Hematopoietic multipotent progenitor cell treated with erythropoietin and hydrocortisone succinate and interleukin-3 and kit ligand, for 4 days (in vitro differentiated cells): ENCODE data around the gene ABCC11.

Experiments used
- DNase-seq: peaks from one replicate; pipeline ENCODE4 v3.0.0-alpha.2; 2015

Gene ABCC11

GRCh38 chr16:48247311-48247710 lies at the start of gene ABCC11:
TSS of gene ABCC11 (minus strand) at chr16:48247539. CDS start at chr16:48231921, 15,618 bp downstream.
- no peak for DNase-seq

GRCh38 chr16:48295488-48296281 lies 48.3 kb upstream of the ABCC11 start:
- DNase-seq = no peak

- DNase-seq = no peak
Observed at GRCh38 chr16:48294724-48295123, 47.4 kb upstream of the ABCC11 start.

GRCh38 chr16:48292452-48292851 lies 45.1 kb upstream of the ABCC11 start:
- no peak for DNase-seq

GRCh38 chr16:48291754-48292153 lies 44.4 kb upstream of the ABCC11 start:
- no peak for DNase-seq

GRCh38 chr16:48291303-48291702 lies 44.0 kb upstream of the ABCC11 start:
- DNase-seq = no peak

GRCh38 chr16:48287239-48287638 lies 39.9 kb upstream of the ABCC11 start:
- no peak for DNase-seq

GRCh38 chr16:48284772-48285409 lies 37.6 kb upstream of the ABCC11 start:
- peak; percentile 42 for DNase-seq

GRCh38 chr16:48282636-48283263 lies 35.4 kb upstream of the ABCC11 start:
- no peak for DNase-seq

GRCh38 chr16:48280546-48280945 lies 33.2 kb upstream of the ABCC11 start:
- peak; percentile 20 for DNase-seq

GRCh38 chr16:48279199-48279598 lies 31.9 kb upstream of the ABCC11 start:
- DNase-seq = no peak

GRCh38 chr16:48277158-48277557 lies 29.8 kb upstream of the ABCC11 start:
- DNase-seq = no peak

- DNase-seq = no peak
Observed at GRCh38 chr16:48276102-48276501, 28.8 kb upstream of the ABCC11 start.

- no peak for DNase-seq
Observed at GRCh38 chr16:48274476-48274875, 27.1 kb upstream of the ABCC11 start.

- DNase-seq = no peak
Observed at GRCh38 chr16:48272837-48273421, 25.6 kb upstream of the ABCC11 start.

- DNase-seq = no peak
Observed at GRCh38 chr16:48271728-48272127, 24.4 kb upstream of the ABCC11 start.

GRCh38 chr16:48269011-48269410 lies 21.7 kb upstream of the ABCC11 start:
- peak; percentile 24 for DNase-seq

- no peak for DNase-seq
Observed at GRCh38 chr16:48262631-48263030, 15.3 kb upstream of the ABCC11 start.

GRCh38 chr16:48261569-48261968 lies 14.2 kb upstream of the ABCC11 start:
- no peak for DNase-seq

GRCh38 chr16:48256579-48257177 lies 9.3 kb upstream of the ABCC11 start:
- DNase-seq = no peak

GRCh38 chr16:48252013-48252412 lies 4.7 kb upstream of the ABCC11 start:
- DNase-seq = no peak

GRCh38 chr16:48250520-48251278 lies 3.4 kb upstream of the ABCC11 start:
- DNase-seq = no peak
